Gastrocnemius medialis (tissue), 4 donors: Measurements from ENCODE around the gene SUN1. TPM values are rescaled to one million over a fixed set of nuclear protein-coding genes. Genes with fewer than 3 reads are reported as not detected.
A peak's percentile ranks its signal among the peaks of the same experiment; 100 is the strongest.

Experiments used
- ATAC-seq, 2 donors: fragments of 150-250 bp; one replicate each; pipeline ENCODE4 v1.9.1; 2016
- DNase-seq, 2 donors: peaks; one replicate each; pipeline ENCODE4 v3.0.0-alpha.2; 2019
- H3K27ac ChIP-seq, 4 donors: fragments of 200-600 bp; sonication (generic); 1 replicate in 1 of 4; 2 replicates in 3 of 4; pipeline ENCODE4 v1.5.1; 2016 to 2018; ENCODE audit warnings: mild to moderate bottlenecking in 2 of 4, moderate library complexity in 1 of 4
- H3K27me3 ChIP-seq, 3 donors: fragments of 200-600 bp; sonication (generic) in 2 of 3; 1 replicate in 1 of 3; 2 replicates in 2 of 3; pipeline versions ENCODE4 v1.5.1 to v1.6.0; 2016 to 2019; ENCODE audit warnings: mild to moderate bottlenecking in 1 of 3, moderate library complexity in 1 of 3
- H3K36me3 ChIP-seq, 2 donors: fragments of 200-600 bp; sonication (generic) in 1 of 2; one replicate each; pipeline ENCODE4 v1.5.1; 2017 to 2018
- H3K4me1 ChIP-seq, 2 donors: fragments of 200-600 bp; sonication (generic) in 1 of 2; one replicate each; pipeline ENCODE4 v1.5.1; 2016 to 2017; ENCODE audit warnings: mild to moderate bottlenecking in 2 of 2
- H3K4me3 ChIP-seq, 4 donors: fragments of 200-600 bp; sonication (generic) in 3 of 4; 1 replicate in 1 of 4; 2 replicates in 3 of 4; pipeline ENCODE4 v1.5.1; 2016 to 2019; ENCODE audit warnings: mild to moderate bottlenecking in 2 of 4
- H3K9me3 ChIP-seq, 3 donors: fragments of 200-600 bp; sonication (generic) in 2 of 3; 1 replicate in 1 of 3; 2 replicates in 2 of 3; pipeline ENCODE4 v1.5.1; 2016 to 2019
- CTCF ChIP-seq, 5 experiments: fragments of 450-650 bp in 3 of 5; fragments of 200-600 bp in 2 of 5; sonication (generic) in 2 of 5; IDR thresholded peaks in 4 of 5; conservative IDR thresholded peaks in 1 of 5; 1 replicate in 4 of 5; 2 replicates in 1 of 5; pipeline ENCODE4 v1.5.1; 2016 to 2019; ENCODE audit warnings: antibody characterized with exemption in 5 of 5, mild to moderate bottlenecking in 3 of 5, moderate library complexity in 3 of 5
- POLR2A ChIP-seq, 2 donors: fragments of 450-650 bp; IDR thresholded peaks; one replicate each; pipeline ENCODE4 v1.6.1; 2017; ENCODE audit warnings: antibody characterized with exemption in 2 of 2, mild to moderate bottlenecking in 2 of 2, moderate library complexity in 2 of 2
- in situ Hi-C, 4 donors: fragments of 200-750 bp; cut with MboI; loops; one replicate each; pipeline versions ENCODE4 v1.15.0 to v1.8.0; 2017; ENCODE audit warnings: low sequenced_read_pairs in 4 of 4
- intact Hi-C: fragments of 100-400 bp; cut with DNase I; formaldehyde crosslinking; loops from one replicate; pipeline ENCODE4 v1.15.1; 2023; ENCODE audit warnings: low total_unique reads
- total RNA-seq, 4 donors: library from RNA; depleted of rRNA; stranded (reverse); fragments of >200 nt; gene quantifications; one replicate each; pipeline versions ENCODE4 v1.1.0 to v1.2.3, GENCODE V29; 2016

Gene SUN1
- total RNA-seq, 4 donors from 2014 or later: 112 to 154 (median 132) TPM

GRCh38 chr7:821688-822087 is 10.6 kb upstream of the SUN1 start:
- peaks cover 83 to 90% of the 10 kb centered on the region in 2 donors for H3K4me1 ChIP-seq
- intact Hi-C loops (loop anchor here (2.0 kb wide), 1 partner anchor 51 kb away; no protein-coding TSS in a partner anchor), in situ Hi-C loops (loop anchor here in 2 of 4 donors (10.0 kb wide), 1 partner anchor 53 kb away; the partner anchor contains the start of gene GET4 (in 2 of the 2))
- ATAC-seq (peak; percentile 37 to 53), DNase-seq (peak in 1 of 2 donors; percentile 47)
- no peaks in the 10 kb centered on the region for H3K27me3 ChIP-seq
- H3K4me3 ChIP-seq: no peak overlapping the region
- no peaks in the 10 kb centered on the region for H3K9me3 ChIP-seq
- peak overlapping the region; percentile 91 to 96 (median 94) for H3K27ac ChIP-seq
- TF ChIP-seq POLR2A (IDR thresholded peaks at IDR 0.05) (no peak), CTCF (IDR thresholded peaks at IDR 0.05 in 4 of 5, conservative IDR thresholded peaks at IDR 0.05 in 1 of 5) (peak in 2 of 5 experiments; percentile 23 to 44)
- no peaks in the 10 kb centered on the region for H3K36me3 ChIP-seq

GRCh38 chr7:822692-823276 is 9.5 kb upstream of the SUN1 start:
- TF ChIP-seq CTCF (IDR thresholded peaks at IDR 0.05 in 4 of 5, conservative IDR thresholded peaks at IDR 0.05 in 1 of 5) (no peak), POLR2A (IDR thresholded peaks at IDR 0.05) (no peak)
- H3K4me1 ChIP-seq: peaks cover 88 to 91% of the 10 kb centered on the region in 2 donors
- no peaks in the 10 kb centered on the region for H3K9me3 ChIP-seq
- H3K27me3 ChIP-seq: no peaks in the 10 kb centered on the region
- ATAC-seq (no peak), DNase-seq (no peak)
- no peak overlapping the region for H3K4me3 ChIP-seq
- peak overlapping the region; percentile 91 to 96 (median 94) for H3K27ac ChIP-seq
- no peaks in the 10 kb centered on the region for H3K36me3 ChIP-seq
- in situ Hi-C loops (loop anchor here in 2 of 4 donors (10.0 kb wide), 1 partner anchor 52 kb away; the partner anchor contains the start of gene GET4 (in 2 of the 2)), intact Hi-C loops (loop anchor here (2.0 kb wide), 1 partner anchor 50 kb away; no protein-coding TSS in a partner anchor)

- ATAC-seq: peak; percentile 2 to 21
- H3K4me3 ChIP-seq: no peak overlapping the region
- DNase-seq: no peak
- H3K36me3 ChIP-seq: no peaks in the 10 kb centered on the region
- intact Hi-C loops (loop anchor here (2.0 kb wide), 1 partner anchor 49 kb away; no protein-coding TSS in a partner anchor), in situ Hi-C loops (loop anchor here in 2 of 4 donors (10.0 kb wide), 1 partner anchor 51 kb away; the partner anchor contains the start of gene GET4 (in 2 of the 2))
- H3K4me1 ChIP-seq: peaks cover 87 to 88% of the 10 kb centered on the region in 2 donors
- peak overlapping the region; percentile 91 to 96 (median 94) for H3K27ac ChIP-seq
- TF ChIP-seq POLR2A (IDR thresholded peaks at IDR 0.05) (no peak), CTCF (IDR thresholded peaks at IDR 0.05 in 4 of 5, conservative IDR thresholded peaks at IDR 0.05 in 1 of 5) (no peak)
- no peaks in the 10 kb centered on the region for H3K9me3 ChIP-seq
- H3K27me3 ChIP-seq: no peaks in the 10 kb centered on the region
Measured at GRCh38 chr7:823649-824048, 8.6 kb upstream of the SUN1 start.

- in situ Hi-C loops: loop anchor here in 2 of 4 donors (10.0 kb wide), 1 partner anchor 51 kb away; the partner anchor contains the start of gene GET4 (in 2 of the 2)
- ATAC-seq (no peak), DNase-seq (no peak)
- H3K27ac ChIP-seq: peak overlapping the region; percentile 91 to 96 (median 94)
- TF ChIP-seq CTCF (IDR thresholded peaks at IDR 0.05 in 4 of 5, conservative IDR thresholded peaks at IDR 0.05 in 1 of 5) (no peak), POLR2A (IDR thresholded peaks at IDR 0.05) (no peak)
- no peak overlapping the region for H3K4me3 ChIP-seq
- no peaks in the 10 kb centered on the region for H3K36me3 ChIP-seq
- no peaks in the 10 kb centered on the region for H3K27me3 ChIP-seq
- intact Hi-C loops: no loop called here
- peaks cover 87 to 89% of the 10 kb centered on the region in 2 donors for H3K4me1 ChIP-seq
- H3K9me3 ChIP-seq: no peaks in the 10 kb centered on the region
Measured at GRCh38 chr7:824081-824480, 8.2 kb upstream of the SUN1 start.
